MM.1S (cell line): ENCODE measurements around the gene NRP2.

Source experiments
- CTCF ChIP-seq: fragments of 300-600 bp; sonication (generic); IDR thresholded peaks from 2 replicates; pipeline ENCODE4 v1.5.1; 2016; ENCODE audit warnings: antibody characterized with exemption, low read length, mixed read lengths
- EZH2 ChIP-seq: fragments of 300-600 bp; sonication (generic); optimal IDR thresholded peaks from 2 replicates; pipeline ENCODE3; 2017; ENCODE audit warnings: low read depth, mild to moderate bottlenecking, antibody characterized with exemption, low read length, mixed read lengths
- EZH2phosphoT487 ChIP-seq: fragments of 300-600 bp; sonication (generic); IDR thresholded peaks from 2 replicates; pipeline ENCODE4 v1.6.1; 2018; ENCODE audit warnings: antibody characterized with exemption, low read length

GRCh38 chr2:205637779-205638503 lies 44.4 kb upstream of the NRP2 start:
- TF ChIP-seq CTCF (no peak), EZH2 (no peak), EZH2phosphoT487 (no peak)
